Suprapubic skin (tissue), 4 donors: ENCODE results near the gene AP4E1.

ENCODE experiments used
- EP300 ChIP-seq: sonication (generic); formaldehyde crosslinking; IDR thresholded peaks from one replicate; pipeline ENCODE4 v1.6.1; 2017; ENCODE audit warnings: antibody characterized with exemption
- POLR2AphosphoS5 ChIP-seq, 3 donors: sonication (generic); formaldehyde crosslinking; IDR thresholded peaks; one replicate each; pipeline ENCODE4 v1.6.1; 2017; ENCODE audit warnings: antibody characterized with exemption in 3 of 3
- TF ChIP-seq, protein P1 (sequence below), 2 donors: fragments of 200-600 bp in 1 of 2; fragments of 450-650 bp in 1 of 2; sonication (generic) in 1 of 2; IDR thresholded peaks; one replicate each; pipeline ENCODE4 v1.5.1; 2016 to 2019; ENCODE audit warnings: antibody characterized with exemption in 2 of 2, mild to moderate bottlenecking in 1 of 2, moderate library complexity in 1 of 2

DNA sequence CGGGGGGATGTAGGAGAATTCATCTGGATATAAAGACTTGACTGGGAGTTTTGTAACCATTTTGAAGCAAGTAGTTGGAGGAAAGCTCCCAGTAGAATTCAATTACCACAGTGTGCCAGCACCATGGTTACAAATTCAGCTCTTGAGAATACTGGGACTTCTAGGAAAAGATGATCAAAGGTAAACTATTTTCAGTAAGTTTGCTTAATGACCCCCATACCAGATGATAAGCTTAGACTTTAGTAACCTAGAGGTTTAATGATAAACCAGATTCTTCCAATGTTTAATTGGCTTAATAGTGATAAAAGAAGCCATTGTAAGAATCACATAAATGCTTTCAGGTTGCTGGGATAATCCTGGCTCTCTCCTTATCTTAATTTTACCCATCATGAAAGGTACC is 22.3 kb downstream of the AP4E1 start:
- TF ChIP-seq, protein P1, sequence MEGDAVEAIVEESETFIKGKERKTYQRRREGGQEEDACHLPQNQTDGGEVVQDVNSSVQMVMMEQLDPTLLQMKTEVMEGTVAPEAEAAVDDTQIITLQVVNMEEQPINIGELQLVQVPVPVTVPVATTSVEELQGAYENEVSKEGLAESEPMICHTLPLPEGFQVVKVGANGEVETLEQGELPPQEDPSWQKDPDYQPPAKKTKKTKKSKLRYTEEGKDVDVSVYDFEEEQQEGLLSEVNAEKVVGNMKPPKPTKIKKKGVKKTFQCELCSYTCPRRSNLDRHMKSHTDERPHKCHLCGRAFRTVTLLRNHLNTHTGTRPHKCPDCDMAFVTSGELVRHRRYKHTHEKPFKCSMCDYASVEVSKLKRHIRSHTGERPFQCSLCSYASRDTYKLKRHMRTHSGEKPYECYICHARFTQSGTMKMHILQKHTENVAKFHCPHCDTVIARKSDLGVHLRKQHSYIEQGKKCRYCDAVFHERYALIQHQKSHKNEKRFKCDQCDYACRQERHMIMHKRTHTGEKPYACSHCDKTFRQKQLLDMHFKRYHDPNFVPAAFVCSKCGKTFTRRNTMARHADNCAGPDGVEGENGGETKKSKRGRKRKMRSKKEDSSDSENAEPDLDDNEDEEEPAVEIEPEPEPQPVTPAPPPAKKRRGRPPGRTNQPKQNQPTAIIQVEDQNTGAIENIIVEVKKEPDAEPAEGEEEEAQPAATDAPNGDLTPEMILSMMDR (IDR thresholded peaks at IDR 0.05) = no peak
- no peak for TF ChIP-seq POLR2AphosphoS5 (IDR thresholded peaks at IDR 0.05)
- no peak for TF ChIP-seq EP300
